Sigmoid colon (tissue), 7 donors: ENCODE measurements around the gene RAC2. TPM values are rescaled to one million over a fixed set of nuclear protein-coding genes. Genes with fewer than 3 reads are reported as not detected.

Experiments used
- DNase-seq: peaks from one replicate; pipeline ENCODE4 v3.0.0-alpha.2; 2019
- H3K27ac ChIP-seq, 4 donors: fragments of 200-600 bp; sonication (generic); one replicate each; pipeline ENCODE4 v1.5.1; 2016 to 2019; ENCODE audit warnings: mild to moderate bottlenecking in 1 of 4
- H3K27me3 ChIP-seq, 3 donors: fragments of 200-600 bp; sonication (generic); one replicate each; pipeline ENCODE4 v1.5.1; 2019; ENCODE audit warnings: mild to moderate bottlenecking in 1 of 3
- H3K36me3 ChIP-seq, 4 donors: fragments of 200-600 bp; sonication (generic); one replicate each; pipeline ENCODE4 v1.5.1; 2016 to 2019
- H3K4me1 ChIP-seq, 4 donors: fragments of 200-600 bp; sonication (generic); one replicate each; pipeline ENCODE4 v1.5.1; 2017 to 2019
- H3K4me3 ChIP-seq, 4 donors: fragments of 200-600 bp; sonication (generic); one replicate each; pipeline ENCODE4 v1.5.1; 2017 to 2019; ENCODE audit warnings: mild to moderate bottlenecking in 2 of 4, moderate library complexity in 1 of 4
- H3K9me3 ChIP-seq, 4 donors: fragments of 200-600 bp in 3 of 4; sonication (generic) in 3 of 4; one replicate each; pipeline versions ENCODE4 v1.5.1 to v1.6.1; 2013 to 2019
- CTCF ChIP-seq, 4 experiments: fragments of 450-650 bp in 3 of 4; fragments of 200-600 bp in 1 of 4; IDR thresholded peaks; one replicate each; pipeline ENCODE4 v1.5.1; 2016 to 2019; ENCODE audit warnings: antibody characterized with exemption in 4 of 4, mild to moderate bottlenecking in 3 of 4, moderate library complexity in 2 of 4
- EP300 ChIP-seq, 4 donors: sonication (generic); formaldehyde crosslinking; IDR thresholded peaks; one replicate each; pipeline ENCODE4 v1.6.1; 2017; ENCODE audit warnings: antibody characterized with exemption in 4 of 4
- POLR2A ChIP-seq, 2 donors: fragments of 450-650 bp; IDR thresholded peaks; one replicate each; pipeline ENCODE4 v1.6.1; 2016; ENCODE audit warnings: antibody characterized with exemption in 2 of 2, mild to moderate bottlenecking in 2 of 2, moderate library complexity in 2 of 2
- POLR2AphosphoS5 ChIP-seq, 4 donors: sonication (generic); formaldehyde crosslinking; IDR thresholded peaks; one replicate each; pipeline ENCODE4 v1.6.1; 2017; ENCODE audit warnings: antibody characterized with exemption in 4 of 4
- WGBS, 2 donors: extraction: QIAGEN DNeasy Blood & Tissue Kit; methylation state at CpG; one replicate each; pipeline ENCODE4 v1.1.7; 2013; 5-methylcytosine and 5-hydroxymethylcytosine counted together
- intact Hi-C: fragments of 100-400 bp; cut with DNase I; formaldehyde crosslinking; loops from one replicate; pipeline ENCODE4 v1.15.1; 2023
- polyA plus RNA-seq, 3 donors: library from polyadenylated mRNA; stranded (reverse); fragments of 200-250 nt; gene quantifications; one replicate each; pipeline ENCODE4 v1.2.3, GENCODE V29; 2013
- total RNA-seq, 4 donors: library from RNA; depleted of rRNA; stranded (reverse); fragments of >200 nt; gene quantifications; one replicate each; pipeline ENCODE4 v1.1.0, GENCODE V29; 2016
- donor health status: healthy with polysubstance abuse.
- donor health status: Bipolar disorder and iron deficiency.
- donor health status: healthy.

The RAC2 gene
- total and polyA plus RNA-seq, 7 donors = 3.0 to 138 (median 8.0) TPM

DNA sequence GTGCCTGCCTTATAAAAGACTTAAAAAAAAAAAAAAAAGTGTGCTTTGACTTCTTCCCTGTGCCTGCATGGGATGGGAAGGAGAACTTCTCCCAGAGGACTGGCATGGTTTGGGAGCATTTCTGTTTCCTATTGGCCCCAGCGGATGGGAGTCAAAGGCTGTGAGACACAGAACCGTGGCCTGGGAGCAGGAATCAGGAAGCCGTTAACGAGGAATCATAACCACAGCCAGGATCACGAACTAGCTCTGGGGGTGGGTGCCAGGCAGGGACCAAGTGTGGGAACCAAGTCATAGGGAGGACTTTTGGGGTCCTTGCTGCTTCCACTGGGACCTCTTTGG is 56.5 kb downstream of the RAC2 start:
- TF ChIP-seq POLR2AphosphoS5 (IDR thresholded peaks at IDR 0.05) = no peak
- peak overlapping the region in 3 of 4 donors; percentile 38 to 47 (median 42) for H3K4me3 ChIP-seq
- intact Hi-C loops = no loop called here
- peak overlapping the region; percentile 82 to 88 (median 84) for H3K27ac ChIP-seq
- 6 to 35% methylated on average over 5 of the region's 5 CpGs for WGBS, 2 donors
- DNase-seq = no peak
- H3K27me3 ChIP-seq = no peaks in the 10 kb centered on the region
- H3K9me3 ChIP-seq = no peaks in the 10 kb centered on the region
- no peaks in the 10 kb centered on the region for H3K36me3 ChIP-seq
- peaks cover 0 to 42% (median 29%) of the 10 kb centered on the region in 4 donors for H3K4me1 ChIP-seq

- no peak for TF ChIP-seq POLR2AphosphoS5 (IDR thresholded peaks at IDR 0.05)
- TF ChIP-seq CTCF (IDR thresholded peaks at IDR 0.05) = no peak
- TF ChIP-seq POLR2A (IDR thresholded peaks at IDR 0.05) = no peak
- TF ChIP-seq EP300 (IDR thresholded peaks at IDR 0.05) = no peak
- WGBS, 2 donors = 64 to 73% methylated on average over 4 of the region's 4 CpGs
- intact Hi-C loops = no loop called here
- Histone ChIP-seq H3K27ac (peak overlapping the region; percentile 82 to 88 (median 84)), H3K4me3 (peak overlapping the region in 1 of 4 donors; percentile 47), H3K4me1 (peaks cover 0 to 42% (median 29%) of the 10 kb centered on the region in 4 donors), H3K27me3 (no peaks in the 10 kb centered on the region), H3K9me3 (no peaks in the 10 kb centered on the region), H3K36me3 (peaks cover 0 to 3% (median 0%) of the 10 kb centered on the region in 4 donors)
- peak; percentile 48 for DNase-seq
These were observed 57.0 kb downstream of the RAC2 start for GRCh38 chr22:37186997-37187522.

DNA sequence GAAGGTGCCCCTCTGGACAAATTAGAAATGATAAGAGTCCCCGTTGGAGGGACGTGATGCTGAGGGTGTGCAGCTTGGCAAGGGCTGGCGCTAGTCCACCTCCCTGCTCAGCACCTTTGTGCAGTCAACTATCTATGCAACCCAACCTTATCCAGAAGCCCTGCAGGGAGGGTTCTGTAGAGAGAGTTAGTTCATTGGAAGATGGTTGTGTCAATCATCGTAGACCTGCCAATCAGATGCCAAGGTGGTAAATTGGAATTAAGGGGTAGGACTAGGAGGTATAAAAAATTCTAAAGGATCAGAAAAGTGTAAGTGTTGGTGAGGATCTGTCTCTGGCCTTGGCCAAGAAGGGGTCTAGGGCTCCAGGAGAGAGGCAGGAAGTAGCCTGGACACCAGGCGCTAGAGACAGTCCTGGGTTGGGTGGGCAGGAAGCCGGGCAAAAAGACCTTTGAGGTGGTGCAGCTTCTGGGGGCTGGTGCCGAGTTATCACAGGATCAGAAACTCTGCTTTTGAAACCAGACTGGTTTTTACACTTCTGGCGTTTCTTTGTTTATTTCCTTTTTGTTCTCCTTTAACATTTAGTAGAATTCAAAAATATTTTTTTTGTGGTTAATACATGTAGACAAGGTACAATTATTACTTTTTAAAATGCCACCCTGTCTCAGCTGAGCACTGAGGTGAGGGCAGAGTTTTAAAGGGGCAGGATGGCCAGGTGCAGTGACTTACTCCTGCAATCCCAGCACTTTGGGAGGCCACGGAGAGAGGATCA is 57.7 kb downstream of the RAC2 start:
- Histone ChIP-seq H3K4me1 (peaks cover 0 to 42% (median 29%) of the 10 kb centered on the region in 4 donors), H3K4me3 (no peak overlapping the region), H3K27ac (peak overlapping the region in 3 of 4 donors; percentile 82 to 85 (median 83)), H3K27me3 (no peaks in the 10 kb centered on the region), H3K9me3 (no peaks in the 10 kb centered on the region), H3K36me3 (peaks cover 0 to 5% (median 0%) of the 10 kb centered on the region in 4 donors)
- WGBS, 2 donors = 55 to 71% methylated on average over 9 of the region's 9 CpGs
- peak; percentile 43 for DNase-seq
- intact Hi-C loops = no loop called here
- no peak for TF ChIP-seq CTCF (IDR thresholded peaks at IDR 0.05)
- TF ChIP-seq POLR2A (IDR thresholded peaks at IDR 0.05) = no peak
- no peak for TF ChIP-seq POLR2AphosphoS5 (IDR thresholded peaks at IDR 0.05)
- no peak for TF ChIP-seq EP300 (IDR thresholded peaks at IDR 0.05)

GRCh38 chr22:37185646-37186227 is 58.3 kb downstream of the RAC2 start:
- TF ChIP-seq POLR2A (IDR thresholded peaks at IDR 0.05) = no peak
- TF ChIP-seq CTCF (IDR thresholded peaks at IDR 0.05) = no peak
- TF ChIP-seq EP300 (IDR thresholded peaks at IDR 0.05) = no peak
- no peak for TF ChIP-seq POLR2AphosphoS5 (IDR thresholded peaks at IDR 0.05)
- no peak overlapping the region for H3K27ac ChIP-seq
- no peaks in the 10 kb centered on the region for H3K9me3 ChIP-seq
- H3K4me1 ChIP-seq = peaks cover 0 to 42% (median 29%) of the 10 kb centered on the region in 4 donors
- peaks cover 0 to 5% (median 0%) of the 10 kb centered on the region in 4 donors for H3K36me3 ChIP-seq
- WGBS, 2 donors = 81 to 82% methylated on average over 13 of the region's 13 CpGs
- no peaks in the 10 kb centered on the region for H3K27me3 ChIP-seq
- H3K4me3 ChIP-seq = no peak overlapping the region
- intact Hi-C loops = no loop called here
- DNase-seq = peak; percentile 55

DNA sequence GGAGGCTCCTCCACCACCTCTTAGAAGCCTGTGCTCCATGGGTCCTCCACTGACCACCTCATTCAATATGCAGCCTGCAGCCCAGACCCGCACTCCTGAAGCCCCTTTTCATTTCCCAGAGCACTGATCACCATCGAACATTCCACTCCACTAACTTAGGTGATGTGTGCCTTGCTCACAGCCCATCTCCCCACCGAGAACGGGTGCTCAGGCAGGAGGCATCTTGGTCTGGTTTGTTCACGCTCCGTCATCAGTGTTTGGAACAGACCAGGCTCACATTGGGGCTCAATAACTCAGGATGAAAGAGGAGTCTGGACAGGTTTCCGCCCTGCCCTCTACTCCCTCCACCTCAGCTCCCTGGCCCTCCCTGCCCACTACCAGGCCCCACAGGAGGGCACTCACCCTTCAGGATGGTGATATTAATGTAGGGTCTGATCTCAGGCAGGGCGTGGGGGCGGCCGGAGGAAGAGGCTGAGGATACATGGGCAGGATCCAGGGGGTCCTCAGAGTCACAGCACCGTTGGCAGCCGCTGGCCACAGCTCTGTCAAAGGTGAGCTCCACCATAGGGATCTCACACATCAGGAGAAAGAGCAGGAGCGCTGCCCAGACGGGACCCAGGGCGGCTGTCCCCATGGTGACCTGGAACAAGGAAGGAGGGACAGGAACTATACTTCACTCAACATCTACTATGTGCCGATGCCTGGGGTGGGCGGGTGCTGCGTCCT is 59.1 kb downstream of the RAC2 start:
- Histone ChIP-seq H3K9me3 (no peaks in the 10 kb centered on the region), H3K4me1 (peaks cover 0 to 37% (median 29%) of the 10 kb centered on the region in 4 donors), H3K36me3 (peaks cover 0 to 5% (median 0%) of the 10 kb centered on the region in 4 donors), H3K4me3 (no peak overlapping the region), H3K27me3 (no peaks in the 10 kb centered on the region), H3K27ac (no peak overlapping the region)
- TF ChIP-seq EP300 (IDR thresholded peaks at IDR 0.05) = no peak
- TF ChIP-seq POLR2AphosphoS5 (IDR thresholded peaks at IDR 0.05) = no peak
- intact Hi-C loops = no loop called here
- WGBS, 2 donors = 92 to 93% methylated on average over 18 of the region's 18 CpGs
- no peak for DNase-seq
